Calu3 (cell line): Measurements from ENCODE around the gene IL20. TPM values are rescaled to one million over a fixed set of nuclear protein-coding genes. Genes with fewer than 3 reads are reported as not detected.
"Not testable (repeated sequence)": the region's sequence is repeated elsewhere in the genome, so short reads cannot be mapped to it uniquely, and the experiment has no call there.

Experiments used
- BruUV-seq: library from RNA; stranded (reverse); fragments of 400-500 nt; replicated peaks from 2 replicates; lab custom pipeline; 2021; lab: Mats Ljungman, UMichigan
- CTCF ChIA-PET: fragments of 300-600 bp; sonication (Branson Sonifier 250); formaldehyde crosslinking; loops from one replicate; lab custom pipeline; 2022; ENCODE audit warnings: antibody characterized with exemption; lab: Charles Lee
- DNase-seq: peaks from one replicate; pipeline ENCODE4 v3.0.0; 2022
- H3K27ac Mint-ChIP-seq: one replicate; pipeline ENCODE4 v1.8.0; 2022; ENCODE audit warnings: mixed read lengths; ENCODE audit not compliant: unreplicated experiment
- H3K27me3 Mint-ChIP-seq: one replicate; pipeline ENCODE4 v1.8.0; 2022; ENCODE audit warnings: mixed read lengths; ENCODE audit not compliant: unreplicated experiment
- H3K36me3 Mint-ChIP-seq: one replicate; pipeline ENCODE4 v1.8.0; 2022; ENCODE audit warnings: mild to moderate bottlenecking, moderate library complexity, mixed read lengths; ENCODE audit not compliant: insufficient read depth, unreplicated experiment
- H3K4me1 Mint-ChIP-seq: one replicate; pipeline ENCODE4 v1.8.0; 2022; ENCODE audit warnings: mild to moderate bottlenecking, low read depth, mixed read lengths; ENCODE audit not compliant: unreplicated experiment
- H3K4me3 Mint-ChIP-seq: one replicate; pipeline ENCODE4 v1.8.0; 2022; ENCODE audit warnings: mild to moderate bottlenecking, low read depth, moderate library complexity, mixed read lengths; ENCODE audit not compliant: unreplicated experiment
- H3K9me3 Mint-ChIP-seq: one replicate; pipeline ENCODE4 v1.8.0; 2022; ENCODE audit warnings: low read depth, mixed read lengths; ENCODE audit not compliant: unreplicated experiment
- intact Hi-C: fragments of 100-400 bp; cut with micrococcal nuclease; formaldehyde crosslinking; loops from one replicate; pipeline ENCODE4 v1.10.0; 2022; ENCODE audit not compliant: unreplicated experiment
- total RNA-seq: library from RNA; stranded (reverse); gene quantifications from 2 replicates; pipeline ENCODE4 v1.2.3, GENCODE V29; 2022
- TF ChIP-seq, protein P1 (sequence below): fragments of 200-600 bp; IDR thresholded peaks from one replicate; pipeline ENCODE4 v1.8.0; 2022; ENCODE audit warnings: antibody characterized with exemption; ENCODE audit not compliant: unreplicated experiment

The IL20 gene
- total RNA-seq, 1 experiment from 2014 or later: not detected

DNA sequence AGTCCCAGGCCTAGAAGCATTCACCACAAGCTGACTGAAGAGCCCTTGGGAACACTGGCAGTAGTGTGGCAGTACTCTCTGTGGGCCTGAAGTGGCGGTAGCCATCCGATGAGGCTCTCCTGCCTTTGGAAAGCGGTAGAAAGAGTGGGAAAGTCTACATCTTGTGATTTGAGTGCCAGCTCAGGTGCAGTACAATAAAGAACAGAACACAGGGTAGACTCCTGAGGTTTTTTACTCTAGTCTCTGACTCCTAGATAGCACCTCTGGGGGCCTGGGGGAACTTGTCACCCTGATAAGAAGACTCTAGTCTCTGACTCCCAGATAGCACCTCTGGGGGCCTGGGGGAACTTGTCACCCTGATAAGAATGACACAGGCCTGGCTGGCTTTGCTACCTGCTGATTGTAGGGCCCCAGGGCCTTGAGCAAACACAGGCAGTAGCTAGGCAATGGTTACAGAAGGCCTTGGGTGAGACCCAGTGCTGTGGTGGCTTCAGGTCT is 18.0 kb upstream of the IL20 start:
- TF ChIP-seq, protein P1, sequence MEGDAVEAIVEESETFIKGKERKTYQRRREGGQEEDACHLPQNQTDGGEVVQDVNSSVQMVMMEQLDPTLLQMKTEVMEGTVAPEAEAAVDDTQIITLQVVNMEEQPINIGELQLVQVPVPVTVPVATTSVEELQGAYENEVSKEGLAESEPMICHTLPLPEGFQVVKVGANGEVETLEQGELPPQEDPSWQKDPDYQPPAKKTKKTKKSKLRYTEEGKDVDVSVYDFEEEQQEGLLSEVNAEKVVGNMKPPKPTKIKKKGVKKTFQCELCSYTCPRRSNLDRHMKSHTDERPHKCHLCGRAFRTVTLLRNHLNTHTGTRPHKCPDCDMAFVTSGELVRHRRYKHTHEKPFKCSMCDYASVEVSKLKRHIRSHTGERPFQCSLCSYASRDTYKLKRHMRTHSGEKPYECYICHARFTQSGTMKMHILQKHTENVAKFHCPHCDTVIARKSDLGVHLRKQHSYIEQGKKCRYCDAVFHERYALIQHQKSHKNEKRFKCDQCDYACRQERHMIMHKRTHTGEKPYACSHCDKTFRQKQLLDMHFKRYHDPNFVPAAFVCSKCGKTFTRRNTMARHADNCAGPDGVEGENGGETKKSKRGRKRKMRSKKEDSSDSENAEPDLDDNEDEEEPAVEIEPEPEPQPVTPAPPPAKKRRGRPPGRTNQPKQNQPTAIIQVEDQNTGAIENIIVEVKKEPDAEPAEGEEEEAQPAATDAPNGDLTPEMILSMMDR: no peak
- Mint-ChIP-seq H3K27ac (no peak overlapping the region), H3K9me3 (no peaks in the 10 kb centered on the region), H3K4me1 (no peaks in the 10 kb centered on the region), H3K4me3 (no peak overlapping the region), H3K36me3 (no peaks in the 10 kb centered on the region), H3K27me3 (peaks cover 81% of the 10 kb centered on the region)
- intact Hi-C loops: no loop called here
- no TSS peak for BruUV-seq
- no peak for DNase-seq
- CTCF ChIA-PET: interaction anchor here (1.8 kb wide), 1 partner anchor 62 kb away, joined by 6 read pairs; no protein-coding TSS in a partner anchor

DNA sequence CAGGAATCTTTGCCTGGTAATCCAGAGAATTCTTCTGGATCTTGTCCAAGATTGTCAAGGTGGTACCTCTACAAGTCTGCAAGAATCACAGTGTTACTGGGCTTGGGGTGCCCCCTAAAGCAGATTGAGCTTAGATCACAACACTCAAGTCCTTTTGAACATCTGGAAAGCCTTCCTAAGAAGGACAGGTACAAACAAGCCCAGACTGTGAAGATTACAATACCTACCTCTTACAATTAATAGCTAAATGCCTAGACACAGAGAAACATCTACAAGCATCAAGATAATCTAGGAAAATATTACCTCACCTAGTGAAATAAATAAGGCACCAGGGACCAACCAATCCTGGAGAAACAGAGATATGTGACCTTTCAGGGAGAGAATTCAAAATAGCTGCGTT is 17.5 kb upstream of the IL20 start:
- intact Hi-C loops: no loop called here
- Mint-ChIP-seq H3K4me3 (no peak overlapping the region), H3K27ac (no peak overlapping the region), H3K36me3 (no peaks in the 10 kb centered on the region), H3K27me3 (peaks cover 81% of the 10 kb centered on the region), H3K9me3 (no peaks in the 10 kb centered on the region), H3K4me1 (no peaks in the 10 kb centered on the region)
- no peak for DNase-seq
- CTCF ChIA-PET: interaction anchor here (1.8 kb wide), 1 partner anchor 61 kb away, joined by 6 read pairs; no protein-coding TSS in a partner anchor
- BruUV-seq: no TSS peak
- TF ChIP-seq, protein P1: no peak

DNA sequence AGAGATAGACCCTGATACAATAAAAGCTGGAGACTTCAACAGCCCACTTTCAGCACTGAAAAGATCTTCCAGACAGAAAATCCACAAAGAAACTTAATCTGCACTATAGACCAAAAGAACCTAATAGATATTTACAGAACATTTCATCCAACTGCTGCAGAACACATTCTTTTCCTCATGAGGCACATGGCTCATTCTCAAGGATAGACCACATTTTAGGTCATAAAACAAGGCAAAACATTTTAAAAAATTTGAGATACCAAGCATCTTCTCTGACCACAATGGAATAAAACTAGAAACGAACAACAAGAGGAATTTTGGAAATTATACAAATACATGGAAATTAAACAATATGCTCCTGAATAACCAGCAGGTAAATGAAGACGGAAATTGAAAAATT is 15.0 kb upstream of the IL20 start:
- Mint-ChIP-seq H3K4me3 (no peak overlapping the region), H3K27ac (no peak overlapping the region), H3K9me3 (no peaks in the 10 kb centered on the region), H3K36me3 (no peaks in the 10 kb centered on the region), H3K27me3 (peaks cover 78% of the 10 kb centered on the region), H3K4me1 (peaks cover 5% of the 10 kb centered on the region)
- CTCF ChIA-PET: no interaction called here
- intact Hi-C loops: no loop called here
- DNase-seq: no peak
- BruUV-seq: no TSS peak
- TF ChIP-seq, protein P1: no peak

DNA sequence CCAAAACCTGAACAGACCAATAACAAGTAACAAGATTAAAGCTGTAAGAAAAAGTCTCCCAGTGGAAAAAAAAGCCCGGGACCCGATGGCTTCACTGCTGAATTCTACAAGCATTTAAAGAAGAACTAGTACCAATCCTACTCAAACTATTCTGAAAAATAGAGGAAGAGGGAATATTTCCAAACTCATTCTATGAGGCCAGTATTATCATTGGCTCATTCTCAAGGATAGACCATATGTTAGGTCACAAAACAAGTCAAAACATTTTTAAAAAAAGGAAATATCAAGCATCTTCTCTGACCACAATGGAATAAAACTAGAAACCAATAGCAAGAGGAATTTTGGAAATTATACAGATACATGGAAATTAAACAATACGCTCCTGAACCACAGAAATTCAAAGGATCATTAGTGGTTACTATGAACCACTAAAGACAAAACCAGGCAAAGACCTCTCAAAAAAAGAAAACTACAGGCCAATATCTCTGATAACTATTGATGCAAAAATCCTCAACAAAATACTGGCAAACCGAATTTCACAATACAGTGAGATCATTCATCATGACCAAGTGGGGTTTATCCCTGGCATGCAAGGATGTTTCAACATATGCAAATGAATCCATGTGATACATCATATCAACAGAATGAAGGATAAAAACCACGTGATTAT is 13.9 kb upstream of the IL20 start:
- Mint-ChIP-seq H3K27me3 (peaks cover 83% of the 10 kb centered on the region), H3K9me3 (no peaks in the 10 kb centered on the region), H3K27ac (no peak overlapping the region), H3K36me3 (no peaks in the 10 kb centered on the region), H3K4me3 (no peak overlapping the region), H3K4me1 (peaks cover 5% of the 10 kb centered on the region)
- intact Hi-C loops: no loop called here
- CTCF ChIA-PET: no interaction called here
- DNase-seq: no peak
- TF ChIP-seq, protein P1: no peak
- BruUV-seq: no TSS peak

DNA sequence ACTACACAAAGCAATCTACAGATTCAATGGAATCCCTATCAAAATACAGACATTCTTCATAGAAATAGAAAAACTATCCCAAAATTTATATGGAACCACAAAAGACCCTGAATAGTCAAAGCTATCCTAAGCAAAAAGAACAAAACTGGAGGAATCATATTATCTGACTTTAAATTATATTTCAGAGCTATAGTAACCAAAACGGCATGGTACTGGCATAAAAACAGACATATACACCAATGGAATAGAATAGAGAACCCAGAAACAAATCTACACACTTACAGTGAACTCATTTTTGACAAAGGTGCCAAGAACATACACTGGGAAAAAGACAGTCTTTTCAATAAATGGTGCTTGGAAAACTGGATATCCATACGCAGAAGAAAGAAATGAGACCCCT is 12.8 kb upstream of the IL20 start:
- H3K4me1 Mint-ChIP-seq, CTCF ChIA-PET, H3K4me3 Mint-ChIP-seq, BruUV-seq, H3K9me3 Mint-ChIP-seq, H3K36me3 Mint-ChIP-seq, DNase-seq, intact Hi-C loops, H3K27ac Mint-ChIP-seq: not testable (repeated sequence)
- peaks cover 86% of the 10 kb centered on the region for H3K27me3 Mint-ChIP-seq

DNA sequence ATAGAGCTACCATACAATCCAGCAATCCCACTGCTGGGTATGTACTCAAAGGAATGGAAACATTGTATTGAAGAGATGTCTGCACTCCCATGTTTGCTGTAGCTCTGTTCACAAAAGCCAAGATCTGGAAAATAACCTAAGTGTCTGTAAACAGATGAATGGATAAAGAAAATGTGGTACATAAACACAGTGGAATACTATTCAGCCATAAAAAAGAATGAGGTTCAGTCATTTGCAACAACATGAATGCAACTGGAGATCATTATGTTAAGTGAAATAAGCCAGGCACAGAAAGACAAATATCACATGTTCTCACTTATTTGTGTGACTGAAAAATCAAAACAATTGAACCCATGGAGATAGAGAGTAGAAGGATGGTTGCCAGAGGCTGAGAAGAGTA is 11.7 kb upstream of the IL20 start:
- peaks cover 76% of the 10 kb centered on the region for H3K27me3 Mint-ChIP-seq
- H3K9me3 Mint-ChIP-seq, H3K4me1 Mint-ChIP-seq, DNase-seq, H3K27ac Mint-ChIP-seq, CTCF ChIA-PET, intact Hi-C loops, H3K36me3 Mint-ChIP-seq, BruUV-seq, H3K4me3 Mint-ChIP-seq: not testable (repeated sequence)
